Activated CD4-positive, alpha-beta T cell treated with anti-CD3 and anti-CD28 coated beads for 36 hours (primary cell): ENCODE results near the gene SEBOX. TPM values are rescaled to one million over a fixed set of nuclear protein-coding genes. Genes with fewer than 3 reads are reported as not detected.

Experiments
- ATAC-seq: fragments of 200-7000 bp; cut with Tn5 transposase; one replicate; pipeline ENCODE4 v1.10.0; 2021; ENCODE audit warnings: mild to moderate bottlenecking, moderate library complexity
- CTCF ChIA-PET: fragments of 350-600 bp; sonication (Branson Sonifier 250); formaldehyde crosslinking; loops from one replicate; lab custom pipeline; 2021; ENCODE audit warnings: antibody characterized with exemption; lab: Charles Lee
- POLR2A ChIA-PET: fragments of 350-600 bp; sonication (Branson Sonifier 250); formaldehyde crosslinking; loops from one replicate; lab custom pipeline; 2021; ENCODE audit warnings: antibody characterized with exemption, inconsistent platforms; lab: Charles Lee
- DNase-seq: peaks from one replicate; pipeline ENCODE4 v3.0.0-alpha.2; 2020
- H3K27ac Mint-ChIP-seq: one replicate; pipeline ENCODE4 v1.8.0; 2021; ENCODE audit warnings: mixed read lengths
- H3K27me3 Mint-ChIP-seq: one replicate; pipeline ENCODE4 v1.8.0; 2021; ENCODE audit warnings: mixed read lengths
- H3K36me3 Mint-ChIP-seq: one replicate; pipeline ENCODE4 v1.8.0; 2021; ENCODE audit warnings: low read depth, mixed read lengths
- H3K4me1 Mint-ChIP-seq: one replicate; pipeline ENCODE4 v1.8.0; 2021; ENCODE audit warnings: mixed read lengths
- H3K4me3 Mint-ChIP-seq: one replicate; pipeline ENCODE4 v1.8.0; 2021; ENCODE audit warnings: mild to moderate bottlenecking, moderate library complexity, mixed read lengths
- H3K9me3 Mint-ChIP-seq: one replicate; pipeline ENCODE4 v1.8.0; 2021; ENCODE audit warnings: low read depth, mixed read lengths
- intact Hi-C, 2 experiments: fragments of 100-400 bp; cut with DNase I in 1 of 2; cut with micrococcal nuclease in 1 of 2; formaldehyde crosslinking; loops; one replicate each; pipeline versions ENCODE4 v1.14.2 to v1.15.1; 2022 to 2024; cut with DNase I, micrococcal nuclease
- total RNA-seq, 2 experiments: library from RNA; stranded (reverse); gene quantifications; one replicate each; pipeline ENCODE4 v1.2.3, GENCODE V29; 2021

The SEBOX gene
- total RNA-seq, 2 experiments from 2014 or later: not detected

GRCh38 chr17:28347261-28347891 is 17.6 kb downstream of the SEBOX start:
- H3K4me1 Mint-ChIP-seq: no peaks in the 10 kb centered on the region
- POLR2A ChIA-PET: interaction anchor here (1.5 kb wide), 1 partner anchor 12 kb away, joined by 5 read pairs; the partner anchor contains the start of genes IFT20 and TNFAIP1
- H3K27ac Mint-ChIP-seq: no peak overlapping the region
- CTCF ChIA-PET: interaction anchor here (1.7 kb wide), 1 partner anchor 12 kb away, joined by 4 read pairs; the partner anchor contains the start of genes IFT20 and TNFAIP1
- no peak for DNase-seq
- intact Hi-C loops: no loop called here
- H3K9me3 Mint-ChIP-seq: no peaks in the 10 kb centered on the region
- H3K4me3 Mint-ChIP-seq: no peak overlapping the region
- ATAC-seq: no peak
- peaks cover 47% of the 10 kb centered on the region for H3K36me3 Mint-ChIP-seq
- H3K27me3 Mint-ChIP-seq: no peaks in the 10 kb centered on the region

- no peaks in the 10 kb centered on the region for H3K9me3 Mint-ChIP-seq
- intact Hi-C loops: no loop called here
- H3K36me3 Mint-ChIP-seq: peaks cover 48% of the 10 kb centered on the region
- DNase-seq (no peak), ATAC-seq (no peak)
- H3K27ac Mint-ChIP-seq: no peak overlapping the region
- H3K4me1 Mint-ChIP-seq: no peaks in the 10 kb centered on the region
- ChIA-PET POLR2A (no interaction called here), CTCF (interaction anchor here (0.7 to 2.1 kb wide), 3 partner anchors 8 to 45 kb away, joined by 3 to 9 read pairs (median 4); partner anchors contain the start of genes IFT20 and TNFAIP1)
- no peak overlapping the region for H3K4me3 Mint-ChIP-seq
- H3K27me3 Mint-ChIP-seq: no peaks in the 10 kb centered on the region
Observed at GRCh38 chr17:28346746-28347246, 18.2 kb downstream of the SEBOX start.

DNA sequence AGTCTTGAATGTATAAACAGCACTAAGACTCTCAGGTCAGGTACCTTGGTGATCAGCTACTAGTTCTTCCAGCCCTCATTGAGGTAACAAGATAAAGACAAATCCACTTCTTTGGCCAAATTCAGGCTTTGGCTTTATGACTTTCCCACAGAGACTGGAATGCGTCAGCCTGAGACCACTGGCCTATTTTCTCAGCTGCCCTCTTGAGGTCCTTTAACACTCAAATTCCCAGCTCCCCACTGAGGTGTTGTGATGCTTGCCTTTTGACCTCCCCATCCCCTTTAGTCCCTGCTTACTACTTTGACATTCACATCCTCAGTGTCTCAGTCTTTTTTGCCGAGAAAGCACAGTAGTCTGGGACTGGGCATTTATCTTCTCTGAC is 18.8 kb downstream of the SEBOX start:
- ATAC-seq: no peak

DNA sequence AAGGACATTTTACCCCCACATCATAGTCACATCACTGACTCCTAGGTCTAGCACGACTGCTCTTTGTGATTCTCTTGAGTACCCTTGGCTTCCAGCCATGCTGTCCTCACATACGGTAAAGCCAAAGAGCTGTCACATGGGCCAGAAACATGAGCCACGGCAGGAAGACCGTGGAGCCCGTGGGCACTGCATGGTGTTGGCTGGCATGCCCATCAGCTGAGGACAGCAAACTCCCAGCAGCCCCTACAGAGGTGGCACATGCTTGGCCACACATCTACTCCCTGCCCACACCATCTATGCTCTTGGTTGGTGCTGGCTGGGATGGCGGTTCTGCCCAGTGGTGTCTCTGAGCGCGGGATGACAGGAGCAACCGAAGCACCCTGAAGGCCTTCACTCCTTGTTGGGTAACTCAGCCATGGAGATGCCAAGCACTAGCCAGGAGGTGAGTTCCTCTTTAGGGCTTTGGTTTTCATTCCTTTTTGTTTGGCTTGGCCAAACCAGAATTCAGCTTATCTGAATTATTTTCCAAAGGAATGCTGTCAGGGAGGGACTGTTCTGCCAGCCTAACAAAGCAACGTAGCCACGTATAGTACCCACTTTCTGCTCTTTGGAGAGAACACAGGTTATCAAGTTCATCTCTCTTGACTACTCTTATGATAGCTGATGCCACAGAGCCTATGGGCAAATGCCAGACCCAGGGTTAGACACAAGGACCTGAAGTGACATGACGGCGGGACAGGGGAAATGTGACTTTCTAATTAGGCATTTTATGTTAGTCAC is 19.4 kb downstream of the SEBOX start:
- no peak for DNase-seq
- Mint-ChIP-seq H3K4me3 (no peak overlapping the region), H3K9me3 (no peaks in the 10 kb centered on the region), H3K36me3 (peaks cover 41% of the 10 kb centered on the region), H3K27me3 (no peaks in the 10 kb centered on the region), H3K27ac (no peak overlapping the region), H3K4me1 (no peaks in the 10 kb centered on the region)
- ATAC-seq: no peak
- intact Hi-C loops: no loop called here
- POLR2A ChIA-PET: interaction anchor here (0.9 to 1.2 kb wide), 2 partner anchors 10 to 13 kb away, joined by 3 to 4 read pairs; partner anchors contain the start of genes IFT20 and TNFAIP1
- CTCF ChIA-PET: interaction anchor here (0.5 to 2.1 kb wide), 4 partner anchors 9 to 192 kb away, joined by 3 to 9 read pairs (median 4); partner anchors contain the start of genes IFT20 and TNFAIP1

More for the DNA sequence above, 18.8 kb downstream of the SEBOX start:
- Mint-ChIP-seq H3K27ac (peak overlapping the region; percentile 45), H3K36me3 (peaks cover 45% of the 10 kb centered on the region), H3K4me3 (no peak overlapping the region), H3K4me1 (no peaks in the 10 kb centered on the region), H3K9me3 (no peaks in the 10 kb centered on the region), H3K27me3 (no peaks in the 10 kb centered on the region)
- ChIA-PET CTCF (interaction anchor here (0.7 to 2.1 kb wide), 3 partner anchors 9 to 45 kb away, joined by 3 to 9 read pairs (median 4); partner anchors contain the start of genes IFT20 and TNFAIP1), POLR2A (no interaction called here)
- no peak for DNase-seq
- intact Hi-C loops: no loop called here

GRCh38 chr17:28344435-28344901 is 20.5 kb downstream of the SEBOX start:
- CTCF ChIA-PET: interaction anchor here (1.2 to 2.1 kb wide), 2 partner anchors 11 to 72 kb away, joined by 3 to 9 read pairs; no protein-coding TSS in a partner anchor
- no peaks in the 10 kb centered on the region for H3K27me3 Mint-ChIP-seq
- no peaks in the 10 kb centered on the region for H3K9me3 Mint-ChIP-seq
- no peaks in the 10 kb centered on the region for H3K4me1 Mint-ChIP-seq
- ATAC-seq (no peak), DNase-seq (no peak)
- no peak overlapping the region for H3K4me3 Mint-ChIP-seq
- POLR2A ChIA-PET: interaction anchor here (1.2 kb wide), 1 partner anchor 9 kb away, joined by 4 read pairs; the partner anchor contains the start of genes IFT20 and TNFAIP1
- H3K27ac Mint-ChIP-seq: no peak overlapping the region
- intact Hi-C loops: no loop called here
- peaks cover 41% of the 10 kb centered on the region for H3K36me3 Mint-ChIP-seq

- DNase-seq (no peak), ATAC-seq (no peak)
- no peaks in the 10 kb centered on the region for H3K4me1 Mint-ChIP-seq
- no peaks in the 10 kb centered on the region for H3K27me3 Mint-ChIP-seq
- no peak overlapping the region for H3K4me3 Mint-ChIP-seq
- peaks cover 44% of the 10 kb centered on the region for H3K36me3 Mint-ChIP-seq
- ChIA-PET POLR2A (interaction anchor here (1.1 kb wide), 1 partner anchor 9 kb away, joined by 3 read pairs; the partner anchor contains the start of genes IFT20 and TNFAIP1), CTCF (no interaction called here)
- H3K9me3 Mint-ChIP-seq: no peaks in the 10 kb centered on the region
- intact Hi-C loops: no loop called here
- no peak overlapping the region for H3K27ac Mint-ChIP-seq
Observed at GRCh38 chr17:28344011-28344410, 21.0 kb downstream of the SEBOX start.

DNA sequence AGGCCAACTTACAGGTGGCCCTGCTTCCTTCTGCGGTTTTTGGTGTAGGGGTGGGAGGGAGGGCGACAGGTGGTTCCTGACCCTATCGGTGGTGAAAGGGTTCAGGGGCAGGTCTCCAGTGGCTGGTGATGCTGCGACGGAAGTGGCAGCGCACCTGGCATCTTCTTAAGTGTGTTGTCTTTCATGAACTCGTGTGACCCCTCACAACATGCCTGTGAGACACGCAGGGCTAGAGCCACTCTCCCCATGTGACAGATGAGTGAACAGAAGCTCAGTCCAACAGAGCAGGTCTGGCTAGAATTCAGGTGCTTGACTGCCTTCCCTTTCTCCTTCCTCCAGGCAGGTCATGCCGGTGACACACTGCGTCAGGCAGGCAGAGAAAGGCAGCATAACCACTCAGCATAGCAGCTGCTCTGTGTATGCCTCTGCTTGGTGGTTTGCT is 21.5 kb downstream of the SEBOX start:
- ChIA-PET POLR2A (interaction anchor here (1.1 kb wide), 1 partner anchor 8 kb away, joined by 3 read pairs; the partner anchor contains the start of genes IFT20 and TNFAIP1), CTCF (no interaction called here)
- H3K4me1 Mint-ChIP-seq: no peaks in the 10 kb centered on the region
- H3K9me3 Mint-ChIP-seq: no peaks in the 10 kb centered on the region
- no peaks in the 10 kb centered on the region for H3K27me3 Mint-ChIP-seq
- no peak overlapping the region for H3K27ac Mint-ChIP-seq
- H3K4me3 Mint-ChIP-seq: no peak overlapping the region
- no peak for ATAC-seq
- intact Hi-C loops: no loop called here
- H3K36me3 Mint-ChIP-seq: peaks cover 40% of the 10 kb centered on the region
- DNase-seq: no peak

DNA sequence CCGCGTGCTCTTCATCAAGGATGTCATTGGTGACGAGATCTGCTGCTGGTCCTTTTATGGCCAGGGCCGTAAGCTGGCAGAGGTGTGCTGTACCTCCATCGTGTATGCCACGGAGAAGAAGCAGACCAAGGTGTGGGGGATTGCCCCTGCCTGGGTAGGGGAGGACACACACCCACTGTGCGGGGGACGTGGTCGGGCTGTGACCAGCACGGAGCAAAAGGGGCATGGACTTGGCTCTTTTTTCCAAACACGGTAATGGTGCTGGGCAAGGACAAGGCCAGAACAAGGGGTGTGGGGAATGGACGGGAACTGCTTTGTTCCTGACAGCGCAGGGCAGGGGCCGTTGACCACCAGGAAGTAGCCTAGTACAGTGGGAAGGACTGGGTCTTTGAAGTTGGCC is 22.7 kb downstream of the SEBOX start:
- intact Hi-C loops: no loop called here
- POLR2A ChIA-PET: no interaction called here
- Mint-ChIP-seq H3K4me3 (no peak overlapping the region), H3K9me3 (no peaks in the 10 kb centered on the region), H3K27ac (no peak overlapping the region), H3K27me3 (no peaks in the 10 kb centered on the region), H3K4me1 (peaks cover 9% of the 10 kb centered on the region), H3K36me3 (peaks cover 38% of the 10 kb centered on the region)
- DNase-seq: no peak
- CTCF ChIA-PET: interaction anchor here (0.5 kb wide), 1 partner anchor 1162 kb away, joined by 3 read pairs; no protein-coding TSS in a partner anchor
- ATAC-seq: no peak

- DNase-seq: no peak
- ATAC-seq: no peak
- POLR2A ChIA-PET: no interaction called here
- Mint-ChIP-seq H3K27ac (no peak overlapping the region), H3K4me1 (peaks cover 17% of the 10 kb centered on the region), H3K4me3 (no peak overlapping the region), H3K36me3 (peaks cover 31% of the 10 kb centered on the region), H3K27me3 (no peaks in the 10 kb centered on the region), H3K9me3 (no peaks in the 10 kb centered on the region)
- CTCF ChIA-PET: no interaction called here
- intact Hi-C loops: no loop called here
Observed at GRCh38 chr17:28341516-28341915, 23.5 kb downstream of the SEBOX start.

- ATAC-seq (no peak), DNase-seq (no peak)
- intact Hi-C loops: no loop called here
- no peaks in the 10 kb centered on the region for H3K9me3 Mint-ChIP-seq
- H3K27me3 Mint-ChIP-seq: no peaks in the 10 kb centered on the region
- no peak overlapping the region for H3K4me3 Mint-ChIP-seq
- peaks cover 20% of the 10 kb centered on the region for H3K4me1 Mint-ChIP-seq
- no peak overlapping the region for H3K27ac Mint-ChIP-seq
- POLR2A ChIA-PET: no interaction called here
- CTCF ChIA-PET: interaction anchor here (0.7 kb wide), 1 partner anchor 284 kb away, joined by 4 read pairs; no protein-coding TSS in a partner anchor
- peaks cover 24% of the 10 kb centered on the region for H3K36me3 Mint-ChIP-seq
Observed at GRCh38 chr17:28340374-28340773, 24.6 kb downstream of the SEBOX start.

DNA sequence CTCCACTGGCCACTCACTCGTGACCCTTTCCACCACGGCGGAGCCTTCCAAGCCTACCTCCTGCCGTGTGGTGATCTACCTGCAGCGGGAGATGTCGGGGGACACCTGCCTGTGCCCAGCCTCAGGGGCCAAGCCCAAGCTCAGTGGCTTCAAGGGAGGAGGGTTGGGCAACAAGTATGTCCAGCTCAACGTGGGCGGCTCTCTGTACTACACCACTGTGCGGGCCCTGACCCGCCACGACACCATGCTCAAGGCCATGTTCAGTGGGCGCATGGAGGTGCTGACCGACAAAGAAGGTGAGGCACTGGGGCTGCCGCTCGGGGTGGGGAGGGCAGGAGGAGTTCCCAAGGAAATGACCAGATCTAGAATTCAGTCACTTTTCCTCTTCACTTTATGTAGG is 25.6 kb downstream of the SEBOX start:
- H3K27ac Mint-ChIP-seq: no peak overlapping the region
- no peaks in the 10 kb centered on the region for H3K9me3 Mint-ChIP-seq
- CTCF ChIA-PET: no interaction called here
- POLR2A ChIA-PET: no interaction called here
- ATAC-seq: no peak
- H3K36me3 Mint-ChIP-seq: peaks cover 20% of the 10 kb centered on the region
- no peak for DNase-seq
- intact Hi-C loops: loop anchor here (5.0 to 10.0 kb wide), 3 partner anchors 48 to 885 kb away; partner anchors contain the start of genes KSR1 (in 1 of the 2) and PHF12 (in 1 of the 2)
- no peak overlapping the region for H3K4me3 Mint-ChIP-seq
- no peaks in the 10 kb centered on the region for H3K27me3 Mint-ChIP-seq
- peaks cover 26% of the 10 kb centered on the region for H3K4me1 Mint-ChIP-seq
